K562 (cell line): ENCODE data around the gene NQO2. TPM values are rescaled to one million over a fixed set of nuclear protein-coding genes. Genes with fewer than 3 reads are reported as not detected.

Experiments used
- ATF4 ChIP-seq: fragments of 450-650 bp; formaldehyde crosslinking; IDR thresholded peaks from 2 replicates; pipeline ENCODE4 v1.4.0; 2022; ENCODE audit warnings: mild to moderate bottlenecking, moderate library complexity
- CC2D1A ChIP-seq: fragments of 450-650 bp; IDR thresholded peaks from 2 replicates; pipeline ENCODE4 v1.6.1; 2017; ENCODE audit warnings: mild to moderate bottlenecking
- DDX20 ChIP-seq: fragments of 450-650 bp; IDR thresholded peaks from 2 replicates; pipeline ENCODE4 v1.6.1; 2016; ENCODE audit warnings: missing genetic modification characterization, low read depth, mild to moderate bottlenecking, missing compliant biosample characterization, moderate library complexity
- ETV1 ChIP-seq: fragments of 450-650 bp; conservative IDR thresholded peaks from 2 replicates; pipeline ENCODE4 v1.6.1; 2016; ENCODE audit warnings: missing genetic modification characterization, control low read depth, low read depth, missing compliant biosample characterization
- HNRNPH1 ChIP-seq: fragments of 200-400 bp; formaldehyde crosslinking; optimal IDR thresholded peaks from 2 replicates; pipeline ENCODE3; 2017; ENCODE audit warnings: low read depth, mild to moderate bottlenecking, low read length, moderate library complexity
- HNRNPL ChIP-seq: fragments of 200-400 bp; formaldehyde crosslinking; IDR thresholded peaks from 2 replicates; pipeline ENCODE4 v1.6.1; 2017; ENCODE audit warnings: low read depth, mild to moderate bottlenecking, low read length
- KLF16 ChIP-seq: IDR thresholded peaks from 2 replicates; pipeline ENCODE4 v1.6.1; 2016; ENCODE audit warnings: antibody characterized with exemption
- MIER1 ChIP-seq: fragments of 450-650 bp; IDR thresholded peaks from 2 replicates; pipeline ENCODE4 v1.6.1; 2016; ENCODE audit warnings: antibody characterized with exemption, mild to moderate bottlenecking, low read depth
- PRDM10 ChIP-seq: fragments of 450-650 bp; IDR thresholded peaks from 2 replicates; pipeline ENCODE4 v1.6.1; 2018; ENCODE audit not compliant: partially characterized antibody
- PTBP1 ChIP-seq: fragments of 200-400 bp; formaldehyde crosslinking; IDR thresholded peaks from 2 replicates; pipeline ENCODE4 v1.6.1; 2017; ENCODE audit warnings: low read depth, low read length
- RBM14 ChIP-seq: fragments of 200-400 bp; formaldehyde crosslinking; IDR thresholded peaks from 2 replicates; pipeline ENCODE4 v1.6.1; 2018; ENCODE audit warnings: low read depth, mild to moderate bottlenecking, low read length, moderate library complexity, borderline replicate concordance; ENCODE audit not compliant: insufficient read depth
- SAFB ChIP-seq: fragments of 200-400 bp; formaldehyde crosslinking; IDR thresholded peaks from 2 replicates; pipeline ENCODE4 v1.6.1; 2017; ENCODE audit warnings: low read depth, low read length, borderline replicate concordance
- SMARCC2 ChIP-seq: fragments of 450-650 bp; IDR thresholded peaks from 2 replicates; pipeline ENCODE4 v1.6.1; 2017; ENCODE audit warnings: antibody characterized with exemption, moderate library complexity, mild to moderate bottlenecking, low read depth
- TCF7L2 ChIP-seq: fragments of 150-350 bp; IDR thresholded peaks from 2 replicates; pipeline ENCODE4 v1.6.1; 2016; ENCODE audit warnings: low read depth, mild to moderate bottlenecking, low read length, moderate library complexity
- WHSC1 ChIP-seq: IDR thresholded peaks from one replicate; pipeline ENCODE4 v1.6.1; 2012; ENCODE audit warnings: low read length, control low read depth, inconsistent platforms
- ZNF12 ChIP-seq: sonication (generic); formaldehyde crosslinking; IDR thresholded peaks from 2 replicates; pipeline ENCODE4 v1.4.0; 2020; ENCODE audit warnings: mild to moderate bottlenecking, missing genetic modification reagents
- ZNF3 ChIP-seq: fragments of 250-450 bp; sonication (Bioruptor Pico); IDR thresholded peaks from 2 replicates; pipeline ENCODE4 v1.5.0; 2021; ENCODE audit warnings: mild to moderate bottlenecking, moderate library complexity
- ZNF431 ChIP-seq: sonication (generic); formaldehyde crosslinking; IDR thresholded peaks from 2 replicates; pipeline ENCODE4 v1.8.0; 2022; ENCODE audit warnings: mild to moderate bottlenecking, missing genetic modification reagents
- ZNF75A ChIP-seq: fragments of 450-650 bp; formaldehyde crosslinking; IDR thresholded peaks from 2 replicates; pipeline ENCODE4 v1.4.0; 2020; ENCODE audit warnings: mild to moderate bottlenecking
- ZSCAN29 ChIP-seq: fragments of 450-650 bp; IDR thresholded peaks from 2 replicates; pipeline ENCODE4 v1.6.1; 2017
- polyA plus RNA-seq, 8 experiments: library from polyadenylated mRNA; depleted of rRNA in 4 of 8; stranded (reverse) in 5 of 8; unstranded in 3 of 8; fragments of >200 nt; fragmentation: Nextera tagmentation in 2 of 8; fragmentation: Illumina TruSeq in 1 of 8; extraction: Ambion mirVana in 2 of 8; extraction: Trizol in 1 of 8; gene quantifications; 2 replicates each; pipeline versions ENCODE4 v1.2.1 to v1.2.3, GENCODE V29; 2011 to 2014; ENCODE audit warnings: inconsistent platforms in 1 of 8, missing spikeins in 1 of 8
- total RNA-seq, 7 experiments: library from RNA; depleted of rRNA in 6 of 7; stranded (reverse); fragments of >200 nt in 6 of 7; fragmentation: Illumina TruSeq in 2 of 7; extraction: Trizol in 2 of 7; gene quantifications; 2 replicates each; pipeline versions ENCODE4 v1.2.1 to v1.2.3, GENCODE V29; 2011 to 2021; ENCODE audit warnings: low replicate concordance in 1 of 7
- TF ChIP-seq, protein P1 (sequence below): sonication (generic); formaldehyde crosslinking; IDR thresholded peaks from 2 replicates; pipeline ENCODE4 v1.8.0; 2022; ENCODE audit warnings: mild to moderate bottlenecking, missing genetic modification reagents
- TF ChIP-seq, protein P2 (sequence below): sonication (generic); formaldehyde crosslinking; IDR thresholded peaks from 2 replicates; pipeline ENCODE4 v1.8.0; 2022; ENCODE audit warnings: mild to moderate bottlenecking, missing genetic modification reagents

Gene NQO2
- total and polyA plus RNA-seq, 9 of the 15 experiments (the other 6 are each of a cell fraction or from before 2014, with no cell fraction given) = 54.6 to 214 (median 116) TPM

DNA sequence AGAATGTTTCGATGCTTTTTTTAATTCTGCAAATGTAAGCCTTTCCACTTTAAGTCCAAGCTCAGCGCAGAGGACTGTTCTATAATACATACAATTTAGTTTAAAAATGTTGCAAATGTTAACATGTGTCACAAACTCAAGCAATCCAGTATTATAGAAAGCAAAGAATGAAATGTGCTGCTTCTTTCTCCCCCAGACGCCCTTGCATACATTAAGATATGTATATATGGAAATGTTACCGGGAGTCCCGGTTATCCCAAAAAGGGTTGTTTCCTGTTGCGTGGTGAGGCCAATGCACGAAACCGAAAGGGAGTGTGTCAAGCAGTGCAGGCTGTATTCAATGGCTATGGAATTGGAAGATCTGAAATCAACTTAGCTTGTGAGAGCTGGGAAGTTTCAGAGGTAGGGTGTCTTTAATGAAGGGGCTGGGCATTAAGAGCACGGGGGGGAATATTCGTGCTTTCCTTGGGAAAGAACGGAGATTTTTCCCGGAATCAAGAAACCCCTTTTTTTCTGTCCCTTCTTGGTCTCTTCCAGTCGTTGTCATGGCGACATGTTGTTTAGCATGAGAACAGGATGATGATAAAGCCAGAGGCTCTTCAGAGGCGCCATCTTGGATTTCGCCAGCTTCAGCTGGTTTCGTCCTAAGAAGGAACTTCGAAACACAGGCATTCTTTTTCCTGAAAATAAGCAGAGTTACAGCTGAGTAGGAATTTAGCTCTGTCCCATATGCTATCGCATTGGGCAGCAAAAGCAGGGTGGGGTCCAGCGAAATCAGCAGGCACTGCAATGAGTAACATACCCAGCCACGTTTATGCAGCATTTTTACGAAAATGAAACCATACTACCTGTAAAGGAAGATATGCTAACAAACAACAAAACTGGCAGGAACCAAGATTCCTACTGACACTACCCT lies 10.1 kb upstream of the NQO2 start (continued):
- TF ChIP-seq, protein P1, sequence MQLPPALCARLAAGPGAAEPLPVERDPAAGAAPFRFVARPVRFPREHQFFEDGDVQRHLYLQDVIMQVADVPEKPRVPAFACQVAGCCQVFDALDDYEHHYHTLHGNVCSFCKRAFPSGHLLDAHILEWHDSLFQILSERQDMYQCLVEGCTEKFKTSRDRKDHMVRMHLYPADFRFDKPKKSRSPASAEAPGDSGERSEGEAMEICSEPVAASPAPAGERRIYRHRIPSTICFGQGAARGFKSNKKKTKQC (CRISPR knock-in tag) = no peak
- TF ChIP-seq ZNF431 (CRISPR knock-in tag) (no peak), ZNF75A (CRISPR knock-in tag) (no peak), PTBP1 (no peak), PRDM10 (peak; percentile 100), KLF16 (peak; percentile 93), HNRNPH1 (no peak), DDX20 (tag) (no peak; the same call in 1 of the 2 replicates), SMARCC2 (no peak), MIER1 (peak; percentile 77), CC2D1A (no peak; the same call in 1 of the 2 replicates), TCF7L2 (peak; percentile 95), ETV1 (tag) (peak; percentile 86), ZNF3 (CRISPR knock-in tag) (no peak), HNRNPL (no peak), ZSCAN29 (no peak; the same call in 1 of the 2 replicates), ATF4 (CRISPR knock-in tag) (peak; percentile 53; the same call in 1 of the 2 replicates), SAFB (no peak), RBM14 (no peak), ZNF12 (CRISPR knock-in tag) (no peak), WHSC1 (no peak)
- TF ChIP-seq, protein P2, sequence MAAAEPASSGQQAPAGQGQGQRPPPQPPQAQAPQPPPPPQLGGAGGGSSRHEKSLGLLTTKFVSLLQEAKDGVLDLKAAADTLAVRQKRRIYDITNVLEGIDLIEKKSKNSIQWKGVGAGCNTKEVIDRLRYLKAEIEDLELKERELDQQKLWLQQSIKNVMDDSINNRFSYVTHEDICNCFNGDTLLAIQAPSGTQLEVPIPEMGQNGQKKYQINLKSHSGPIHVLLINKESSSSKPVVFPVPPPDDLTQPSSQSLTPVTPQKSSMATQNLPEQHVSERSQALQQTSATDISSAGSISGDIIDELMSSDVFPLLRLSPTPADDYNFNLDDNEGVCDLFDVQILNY (CRISPR knock-in tag) = 0 out of 2 replicates have a peak, but pooled peaks have one; percentile 36
